ENCODE data around the gene ZNF662.

ZNF662 gene
- total RNA-seq = 0 to 0.26 (median 0.07) reads per million in 18 experiments

- no peak for DNase-seq
Measured at GRCh38 chr3:42906070-42906847, at the start of gene ZNF662. Gene ZNF662 (plus strand): TSS chr3:42906142. CDS start chr3:42908115, 1,973 bp downstream.

- DNase-seq = no peak
Measured at GRCh38 chr3:42856544-42856943, 49.4 kb upstream of the ZNF662 start.

- no peak for DNase-seq
Measured at GRCh38 chr3:42864321-42864950, 41.5 kb upstream of the ZNF662 start.

- no peak for DNase-seq
Measured at GRCh38 chr3:42865256-42865655, 40.7 kb upstream of the ZNF662 start.

- DNase-seq = no peak
Measured at GRCh38 chr3:42867138-42867537, 38.8 kb upstream of the ZNF662 start.

- no peak for DNase-seq
Measured at GRCh38 chr3:42868841-42869240, 37.1 kb upstream of the ZNF662 start.

- DNase-seq = no peak
Measured at GRCh38 chr3:42871592-42872196, 34.2 kb upstream of the ZNF662 start.

GRCh38 chr3:42872718-42873117 is 33.2 kb upstream of the ZNF662 start:
- no peak for DNase-seq

- no peak for DNase-seq
Measured at GRCh38 chr3:42873221-42873982, 32.5 kb upstream of the ZNF662 start.

- DNase-seq = no peak
Measured at GRCh38 chr3:42874749-42875148, 31.2 kb upstream of the ZNF662 start.

- no peak for DNase-seq
Measured at GRCh38 chr3:42875325-42876151, 30.4 kb upstream of the ZNF662 start, which contains the start of gene CYP8B1. Gene CYP8B1 (minus strand): TSS chr3:42875879. CDS start chr3:42875816, 63 bp downstream.

- DNase-seq = no peak
Measured at GRCh38 chr3:42876401-42876800, 29.5 kb upstream of the ZNF662 start.

- DNase-seq = no peak
Measured at GRCh38 chr3:42876940-42877720, 28.8 kb upstream of the ZNF662 start.

GRCh38 chr3:42877881-42878280 is 28.1 kb upstream of the ZNF662 start:
- DNase-seq = no peak

- DNase-seq = no peak
Measured at GRCh38 chr3:42880183-42880582, 25.8 kb upstream of the ZNF662 start.

- DNase-seq = peak; percentile 74 to 85
Measured at GRCh38 chr3:42880601-42881451, 25.1 kb upstream of the ZNF662 start.

- peak; percentile 15 to 24 for DNase-seq
Measured at GRCh38 chr3:42883251-42883930, 22.6 kb upstream of the ZNF662 start.

GRCh38 chr3:42884324-42884723 is 21.6 kb upstream of the ZNF662 start:
- DNase-seq = no peak

GRCh38 chr3:42886294-42886822 is 19.6 kb upstream of the ZNF662 start:
- no peak for DNase-seq
